ENCODE data around the gene KCNQ5. TPM values are rescaled to one million over a fixed set of nuclear protein-coding genes. Genes with fewer than 3 reads are reported as not detected.

KCNQ5 gene
- total and polyA plus RNA-seq, 10 of the 15 experiments (the other 5 are each of a cell fraction or from before 2014, with no cell fraction given), result 0.60 to 16.2 (median 3.2) TPM

DNA sequence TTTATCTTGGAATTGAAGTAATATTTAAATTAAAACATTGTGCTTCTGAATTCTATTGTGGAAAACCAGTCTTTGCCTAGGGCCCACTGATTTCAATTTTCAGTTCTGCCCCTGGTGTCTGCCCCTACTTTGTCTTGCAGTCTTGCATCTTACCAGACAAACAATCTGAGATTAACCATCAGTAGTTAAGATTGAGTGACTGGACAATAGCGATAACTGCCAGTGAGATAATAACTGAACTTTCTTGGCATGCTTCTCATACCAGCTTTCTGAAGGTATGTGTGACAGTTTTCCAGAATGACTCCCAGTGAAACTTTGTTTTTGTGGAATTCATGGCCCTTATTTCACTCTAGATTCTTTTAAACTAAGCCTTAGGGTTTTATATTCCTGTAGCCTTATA, 53.5 kb downstream of the KCNQ5 start (continued):
- TF ChIP-seq, protein P1, sequence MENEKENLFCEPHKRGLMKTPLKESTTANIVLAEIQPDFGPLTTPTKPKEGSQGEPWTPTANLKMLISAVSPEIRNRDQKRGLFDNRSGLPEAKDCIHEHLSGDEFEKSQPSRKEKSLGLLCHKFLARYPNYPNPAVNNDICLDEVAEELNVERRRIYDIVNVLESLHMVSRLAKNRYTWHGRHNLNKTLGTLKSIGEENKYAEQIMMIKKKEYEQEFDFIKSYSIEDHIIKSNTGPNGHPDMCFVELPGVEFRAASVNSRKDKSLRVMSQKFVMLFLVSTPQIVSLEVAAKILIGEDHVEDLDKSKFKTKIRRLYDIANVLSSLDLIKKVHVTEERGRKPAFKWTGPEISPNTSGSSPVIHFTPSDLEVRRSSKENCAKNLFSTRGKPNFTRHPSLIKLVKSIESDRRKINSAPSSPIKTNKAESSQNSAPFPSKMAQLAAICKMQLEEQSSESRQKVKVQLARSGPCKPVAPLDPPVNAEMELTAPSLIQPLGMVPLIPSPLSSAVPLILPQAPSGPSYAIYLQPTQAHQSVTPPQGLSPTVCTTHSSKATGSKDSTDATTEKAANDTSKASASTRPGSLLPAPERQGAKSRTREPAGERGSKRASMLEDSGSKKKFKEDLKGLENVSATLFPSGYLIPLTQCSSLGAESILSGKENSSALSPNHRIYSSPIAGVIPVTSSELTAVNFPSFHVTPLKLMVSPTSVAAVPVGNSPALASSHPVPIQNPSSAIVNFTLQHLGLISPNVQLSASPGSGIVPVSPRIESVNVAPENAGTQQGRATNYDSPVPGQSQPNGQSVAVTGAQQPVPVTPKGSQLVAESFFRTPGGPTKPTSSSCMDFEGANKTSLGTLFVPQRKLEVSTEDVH (IDR thresholded peaks at IDR 0.05; ENCODE audit: low read depth, partially characterized antibody), result no peak
- TF ChIP-seq, protein P2, sequence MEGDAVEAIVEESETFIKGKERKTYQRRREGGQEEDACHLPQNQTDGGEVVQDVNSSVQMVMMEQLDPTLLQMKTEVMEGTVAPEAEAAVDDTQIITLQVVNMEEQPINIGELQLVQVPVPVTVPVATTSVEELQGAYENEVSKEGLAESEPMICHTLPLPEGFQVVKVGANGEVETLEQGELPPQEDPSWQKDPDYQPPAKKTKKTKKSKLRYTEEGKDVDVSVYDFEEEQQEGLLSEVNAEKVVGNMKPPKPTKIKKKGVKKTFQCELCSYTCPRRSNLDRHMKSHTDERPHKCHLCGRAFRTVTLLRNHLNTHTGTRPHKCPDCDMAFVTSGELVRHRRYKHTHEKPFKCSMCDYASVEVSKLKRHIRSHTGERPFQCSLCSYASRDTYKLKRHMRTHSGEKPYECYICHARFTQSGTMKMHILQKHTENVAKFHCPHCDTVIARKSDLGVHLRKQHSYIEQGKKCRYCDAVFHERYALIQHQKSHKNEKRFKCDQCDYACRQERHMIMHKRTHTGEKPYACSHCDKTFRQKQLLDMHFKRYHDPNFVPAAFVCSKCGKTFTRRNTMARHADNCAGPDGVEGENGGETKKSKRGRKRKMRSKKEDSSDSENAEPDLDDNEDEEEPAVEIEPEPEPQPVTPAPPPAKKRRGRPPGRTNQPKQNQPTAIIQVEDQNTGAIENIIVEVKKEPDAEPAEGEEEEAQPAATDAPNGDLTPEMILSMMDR (IDR thresholded peaks at IDR 0.05 in 2 of 3, conservative IDR thresholded peaks at IDR 0.05 in 1 of 3; ENCODE audit: control insufficient read depth in 2 of 3, extremely low read depth in 1 of 3, insufficient read depth in 1 of 3, low read depth in 3 of 3, low read length in 3 of 3), result no peak
- TF ChIP-seq CBX5 (IDR thresholded peaks at IDR 0.05; ENCODE audit: low read depth) (no peak), MTA3 (IDR thresholded peaks at IDR 0.05; ENCODE audit: borderline replicate concordance, low read length) (no peak), TARDBP (IDR thresholded peaks at IDR 0.05; ENCODE audit: borderline replicate concordance) (no peak), STAT3 (IDR thresholded peaks at IDR 0.05; ENCODE audit: low read depth, low read length) (no peak), SIN3A (IDR thresholded peaks at IDR 0.05; ENCODE audit: low read depth, low read length) (no peak), FOS (IDR thresholded peaks at IDR 0.05; ENCODE audit: borderline replicate concordance, extremely low read depth, insufficient read length) (no peak), NR2C1 (IDR thresholded peaks at IDR 0.05) (no peak), YY1 (IDR thresholded peaks at IDR 0.05; ENCODE audit: low read depth, low read length) (no peak), PML (IDR thresholded peaks at IDR 0.05; ENCODE audit: low read length) (no peak), SREBF1 (IDR thresholded peaks at IDR 0.05; ENCODE audit: low read length) (no peak), NFIC (IDR thresholded peaks at IDR 0.05; ENCODE audit: low read depth, low read length) (no peak)
- TF ChIP-seq, protein P3, sequence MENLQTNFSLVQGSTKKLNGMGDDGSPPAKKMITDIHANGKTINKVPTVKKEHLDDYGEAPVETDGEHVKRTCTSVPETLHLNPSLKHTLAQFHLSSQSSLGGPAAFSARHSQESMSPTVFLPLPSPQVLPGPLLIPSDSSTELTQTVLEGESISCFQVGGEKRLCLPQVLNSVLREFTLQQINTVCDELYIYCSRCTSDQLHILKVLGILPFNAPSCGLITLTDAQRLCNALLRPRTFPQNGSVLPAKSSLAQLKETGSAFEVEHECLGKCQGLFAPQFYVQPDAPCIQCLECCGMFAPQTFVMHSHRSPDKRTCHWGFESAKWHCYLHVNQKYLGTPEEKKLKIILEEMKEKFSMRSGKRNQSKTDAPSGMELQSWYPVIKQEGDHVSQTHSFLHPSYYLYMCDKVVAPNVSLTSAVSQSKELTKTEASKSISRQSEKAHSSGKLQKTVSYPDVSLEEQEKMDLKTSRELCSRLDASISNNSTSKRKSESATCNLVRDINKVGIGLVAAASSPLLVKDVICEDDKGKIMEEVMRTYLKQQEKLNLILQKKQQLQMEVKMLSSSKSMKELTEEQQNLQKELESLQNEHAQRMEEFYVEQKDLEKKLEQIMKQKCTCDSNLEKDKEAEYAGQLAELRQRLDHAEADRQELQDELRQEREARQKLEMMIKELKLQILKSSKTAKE (IDR thresholded peaks at IDR 0.05; ENCODE audit: low read depth, poor library complexity, severe bottlenecking), result no peak

All from GM12878 (cell line).